Right lung (tissue), 5 donors: ENCODE data around the gene TSGA10. TPM values are rescaled to one million over a fixed set of nuclear protein-coding genes. Genes with fewer than 3 reads are reported as not detected.

Experiments
- DNase-seq, 2 donors: peaks; one replicate each; pipeline ENCODE4 v3.0.0-alpha.2; 2013
- polyA plus RNA-seq, 5 donors: library from polyadenylated mRNA; unstranded; fragments of 120-200 nt; gene quantifications; one replicate each; pipeline versions ENCODE4 v1.2.1 to v1.2.3, GENCODE V29; 2013; ENCODE audit warnings: inconsistent platforms in 1 of 5, low replicate concordance in 1 of 5; ENCODE audit not compliant: insufficient read length in 5 of 5, insufficient read depth in 1 of 5

Gene TSGA10
- polyA plus RNA-seq, 5 donors: 10.5 to 19.0 (median 16.0) TPM

DNA sequence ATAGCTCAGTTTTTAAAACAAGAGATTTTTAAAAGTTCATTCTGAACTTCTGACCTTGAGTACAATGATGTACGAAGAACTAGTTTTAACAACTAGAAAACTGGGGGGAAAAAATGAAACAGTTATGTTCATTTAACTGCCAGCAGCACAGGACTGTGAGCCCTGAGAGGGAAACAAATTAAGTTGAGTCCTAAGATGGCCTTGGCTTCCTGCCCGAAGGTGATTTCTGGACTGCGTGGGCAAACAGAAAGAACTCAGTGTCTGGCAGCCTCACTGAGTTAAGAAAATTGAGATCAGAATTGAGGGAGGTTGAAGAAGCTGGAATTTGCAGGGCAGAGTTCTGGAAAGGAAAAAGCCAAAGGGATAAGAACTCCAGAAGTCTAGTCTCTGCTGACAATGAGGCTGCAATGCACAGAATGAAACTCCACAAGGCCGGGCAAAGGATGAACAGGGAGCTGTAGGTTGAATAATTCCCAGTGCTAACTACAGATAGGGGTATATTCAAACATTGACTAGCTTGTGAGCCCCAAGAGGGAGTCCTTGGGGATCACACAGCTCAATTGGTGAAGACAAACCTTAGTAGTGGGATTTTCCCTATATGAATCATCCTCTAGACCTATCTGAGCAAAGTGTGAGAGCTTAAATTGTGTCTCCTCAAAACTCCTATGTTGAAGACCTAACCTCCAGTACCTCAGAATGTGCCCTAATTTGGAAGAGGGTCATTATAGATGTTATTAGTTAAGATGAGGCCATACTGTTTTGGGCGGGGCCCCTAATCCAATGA, 205.6 kb downstream of the TSGA10 start:
- no peak for DNase-seq

DNA sequence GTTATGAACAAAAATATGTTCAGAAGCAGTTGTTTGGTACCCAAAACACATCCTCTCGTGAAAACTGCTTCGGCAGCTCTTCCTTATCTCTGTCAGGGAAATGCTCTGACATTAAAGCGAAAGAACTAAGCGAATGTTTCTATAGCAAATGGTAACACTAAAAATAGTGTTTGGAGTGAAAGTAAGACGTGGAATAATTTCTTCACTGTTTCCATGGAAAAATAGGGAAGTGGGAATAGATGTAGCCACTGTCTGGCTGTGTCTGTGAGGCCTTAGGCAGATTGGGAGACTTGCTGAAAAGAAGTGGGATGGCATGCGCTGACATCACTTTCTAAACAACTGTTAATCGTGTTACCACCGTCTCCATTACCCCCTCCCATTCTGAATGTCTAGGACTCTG, 207.2 kb downstream of the TSGA10 start:
- peak in 1 of 2 donors; percentile 32 for DNase-seq

Other genes starting within 250 kb of the TSGA10 start
- gene CRACDL, start 218.7 kb downstream of the TSGA10 start, polyA plus RNA-seq: 1 to 10 TPM; 3.2 to 7.2 (median 5.3) TPM
- 1 to 10 TPM; 5.2 to 8.3 (median 8.1) TPM for gene C2orf15, start 13.2 kb downstream of the TSGA10 start, polyA plus RNA-seq
- gene LIPT1, start within 50 bp of the TSGA10 start, polyA plus RNA-seq: 10 to 100 TPM; 15.1 to 21.1 (median 17.4) TPM
- 10 to 100 TPM; 39.8 to 65.9 (median 58.2) TPM for gene MITD1, start 26.1 kb upstream of the TSGA10 start, polyA plus RNA-seq
- gene MRPL30, start 26.2 kb upstream of the TSGA10 start, polyA plus RNA-seq: 10 to 100 TPM; 42.2 to 63.6 (median 55.3) TPM
- under 1 TPM; 0.34 to 0.80 (median 0.64) TPM for gene LYG2, start 100.7 kb upstream of the TSGA10 start, polyA plus RNA-seq
- 1 to 10 TPM; 1.7 to 3.4 (median 2.5) TPM for gene LYG1, start 146.3 kb upstream of the TSGA10 start, polyA plus RNA-seq
- gene TXNDC9, start 181.4 kb upstream of the TSGA10 start, polyA plus RNA-seq: 10 to 100 TPM; 33.5 to 48.9 (median 36.4) TPM
- gene EIF5B, start 182.4 kb upstream of the TSGA10 start, polyA plus RNA-seq: 10 to 100 TPM; 56.7 to 69.3 (median 64.3) TPM